Measurements from ENCODE around the gene H6PD. TPM values are rescaled to one million over a fixed set of nuclear protein-coding genes. Genes with fewer than 3 reads are reported as not detected.

The H6PD gene
- total and polyA plus RNA-seq, 4 donors, result 21.5 to 59.8 (median 32.9) TPM

DNA sequence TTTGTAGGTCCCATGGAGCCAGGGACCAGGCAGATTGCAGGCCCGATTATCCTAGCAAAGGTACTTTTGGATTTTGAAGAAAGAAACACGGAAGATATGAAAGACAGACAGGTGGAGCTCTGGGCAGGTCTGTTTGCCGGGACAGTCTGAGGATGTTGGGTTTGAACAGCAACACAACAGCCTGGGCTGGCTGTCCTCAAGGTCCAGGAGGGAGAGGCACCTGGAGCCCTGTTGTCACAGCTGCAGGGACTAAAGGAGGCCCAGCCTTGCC lies 14.6 kb downstream of the H6PD start:
- H3K36me3 ChIP-seq (ENCODE audit: control insufficient read depth in 4 of 4, insufficient read depth in 4 of 4, low read length in 4 of 4), result peaks cover 0 to 26% (median 14%) of the 10 kb centered on the region in 4 donors

DNA sequence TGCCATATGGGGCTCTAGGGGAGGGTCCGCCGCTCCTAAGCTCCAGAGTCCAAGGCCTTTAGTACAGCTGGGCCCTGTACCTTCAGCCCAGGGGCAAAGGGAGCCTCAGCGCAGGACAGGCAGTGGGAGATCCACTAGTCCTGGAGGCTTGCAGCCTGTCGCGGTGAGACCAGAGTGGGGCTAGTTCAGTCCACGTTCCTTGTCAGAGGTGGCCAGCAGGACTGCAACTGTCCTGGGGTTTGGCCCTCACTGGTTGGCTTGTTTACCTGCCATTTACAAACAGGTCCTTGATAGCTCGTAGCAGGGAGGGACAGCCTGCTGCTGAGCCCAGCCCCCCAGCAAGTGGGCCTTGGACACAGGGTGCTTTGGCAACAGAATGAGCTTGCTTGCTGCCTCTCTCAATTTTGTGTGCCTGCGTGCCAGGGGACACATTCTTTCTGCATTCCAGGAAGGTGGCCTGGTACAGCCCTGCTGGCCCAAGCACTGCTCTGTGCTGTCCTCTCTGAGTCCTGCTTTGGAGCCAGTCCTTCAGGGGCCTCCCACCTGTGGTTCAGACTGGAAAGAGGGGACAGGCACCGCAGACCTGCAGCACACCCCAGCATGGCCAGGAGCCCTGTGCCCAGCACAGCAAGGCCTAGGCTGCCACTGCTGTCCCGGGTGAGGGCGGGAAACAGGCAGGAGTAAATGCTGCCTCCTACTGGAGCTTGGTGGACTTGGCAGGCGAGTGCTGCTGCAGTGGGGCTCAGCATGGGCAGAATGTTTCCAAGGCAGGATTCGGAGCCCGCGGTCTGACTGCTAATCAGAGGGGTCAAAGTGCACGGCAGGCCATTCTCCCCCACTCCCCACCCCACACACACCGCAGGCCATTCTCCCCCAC lies 15.2 kb downstream of the H6PD start:
- Histone ChIP-seq H3K27ac (ENCODE audit: low read depth in 1 of 2, low read length in 1 of 2) (peak overlapping the region; percentile 24 to 84), H3K4me1 (ENCODE audit: control insufficient read depth in 5 of 5, insufficient read depth in 5 of 5, low read length in 5 of 5) (peaks cover 3 to 34% (median 26%) of the 10 kb centered on the region in 5 donors), H3K27me3 (ENCODE audit: control insufficient read depth in 3 of 3, insufficient read depth in 3 of 3, low read length in 2 of 3) (no peaks in the 10 kb centered on the region), H3K9ac (ENCODE audit: insufficient read depth in 1 of 2, low read length in 2 of 2) (no peak overlapping the region), H3K4me3 (no peak overlapping the region), H3K9me3 (ENCODE audit: control insufficient read depth in 4 of 4, insufficient read depth in 3 of 4, low read length in 3 of 4) (no peaks in the 10 kb centered on the region), H3K36me3 (ENCODE audit: control insufficient read depth in 4 of 4, insufficient read depth in 4 of 4, low read length in 4 of 4) (peaks cover 0 to 26% (median 16%) of the 10 kb centered on the region in 4 donors)
- ATAC-seq (ENCODE audit: insufficient read depth, low FRiP score) (peak; percentile 28), DNase-seq (peak in 1 of 3 donors; percentile 23)
- TF ChIP-seq, protein P1, sequence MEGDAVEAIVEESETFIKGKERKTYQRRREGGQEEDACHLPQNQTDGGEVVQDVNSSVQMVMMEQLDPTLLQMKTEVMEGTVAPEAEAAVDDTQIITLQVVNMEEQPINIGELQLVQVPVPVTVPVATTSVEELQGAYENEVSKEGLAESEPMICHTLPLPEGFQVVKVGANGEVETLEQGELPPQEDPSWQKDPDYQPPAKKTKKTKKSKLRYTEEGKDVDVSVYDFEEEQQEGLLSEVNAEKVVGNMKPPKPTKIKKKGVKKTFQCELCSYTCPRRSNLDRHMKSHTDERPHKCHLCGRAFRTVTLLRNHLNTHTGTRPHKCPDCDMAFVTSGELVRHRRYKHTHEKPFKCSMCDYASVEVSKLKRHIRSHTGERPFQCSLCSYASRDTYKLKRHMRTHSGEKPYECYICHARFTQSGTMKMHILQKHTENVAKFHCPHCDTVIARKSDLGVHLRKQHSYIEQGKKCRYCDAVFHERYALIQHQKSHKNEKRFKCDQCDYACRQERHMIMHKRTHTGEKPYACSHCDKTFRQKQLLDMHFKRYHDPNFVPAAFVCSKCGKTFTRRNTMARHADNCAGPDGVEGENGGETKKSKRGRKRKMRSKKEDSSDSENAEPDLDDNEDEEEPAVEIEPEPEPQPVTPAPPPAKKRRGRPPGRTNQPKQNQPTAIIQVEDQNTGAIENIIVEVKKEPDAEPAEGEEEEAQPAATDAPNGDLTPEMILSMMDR (IDR thresholded peaks at IDR 0.05; ENCODE audit: control extremely low read depth, extremely low read depth), result peak; percentile 52
- WGBS, 2 donors, result 71 to 82% methylated on average over 17 of the region's 17 CpGs

More for the DNA sequence above, 14.6 kb downstream of the H6PD start:
- ATAC-seq (ENCODE audit: insufficient read depth, low FRiP score) (no peak), DNase-seq (no peak)
- 87 to 96% methylated on average over 3 of the region's 3 CpGs for WGBS, 2 donors
- Histone ChIP-seq H3K4me3 (no peak overlapping the region), H3K9ac (ENCODE audit: insufficient read depth in 1 of 2, low read length in 2 of 2) (no peak overlapping the region), H3K9me3 (ENCODE audit: control insufficient read depth in 4 of 4, insufficient read depth in 3 of 4, low read length in 3 of 4) (no peaks in the 10 kb centered on the region), H3K27ac (ENCODE audit: low read depth in 1 of 2, low read length in 1 of 2) (peak overlapping the region; percentile 24 to 84), H3K27me3 (ENCODE audit: control insufficient read depth in 3 of 3, insufficient read depth in 3 of 3, low read length in 2 of 3) (no peaks in the 10 kb centered on the region), H3K4me1 (ENCODE audit: control insufficient read depth in 5 of 5, insufficient read depth in 5 of 5, low read length in 5 of 5) (peaks cover 3 to 34% (median 31%) of the 10 kb centered on the region in 5 donors)
- TF ChIP-seq, protein P1 (IDR thresholded peaks at IDR 0.05; ENCODE audit: control extremely low read depth, extremely low read depth), result no peak

DNA sequence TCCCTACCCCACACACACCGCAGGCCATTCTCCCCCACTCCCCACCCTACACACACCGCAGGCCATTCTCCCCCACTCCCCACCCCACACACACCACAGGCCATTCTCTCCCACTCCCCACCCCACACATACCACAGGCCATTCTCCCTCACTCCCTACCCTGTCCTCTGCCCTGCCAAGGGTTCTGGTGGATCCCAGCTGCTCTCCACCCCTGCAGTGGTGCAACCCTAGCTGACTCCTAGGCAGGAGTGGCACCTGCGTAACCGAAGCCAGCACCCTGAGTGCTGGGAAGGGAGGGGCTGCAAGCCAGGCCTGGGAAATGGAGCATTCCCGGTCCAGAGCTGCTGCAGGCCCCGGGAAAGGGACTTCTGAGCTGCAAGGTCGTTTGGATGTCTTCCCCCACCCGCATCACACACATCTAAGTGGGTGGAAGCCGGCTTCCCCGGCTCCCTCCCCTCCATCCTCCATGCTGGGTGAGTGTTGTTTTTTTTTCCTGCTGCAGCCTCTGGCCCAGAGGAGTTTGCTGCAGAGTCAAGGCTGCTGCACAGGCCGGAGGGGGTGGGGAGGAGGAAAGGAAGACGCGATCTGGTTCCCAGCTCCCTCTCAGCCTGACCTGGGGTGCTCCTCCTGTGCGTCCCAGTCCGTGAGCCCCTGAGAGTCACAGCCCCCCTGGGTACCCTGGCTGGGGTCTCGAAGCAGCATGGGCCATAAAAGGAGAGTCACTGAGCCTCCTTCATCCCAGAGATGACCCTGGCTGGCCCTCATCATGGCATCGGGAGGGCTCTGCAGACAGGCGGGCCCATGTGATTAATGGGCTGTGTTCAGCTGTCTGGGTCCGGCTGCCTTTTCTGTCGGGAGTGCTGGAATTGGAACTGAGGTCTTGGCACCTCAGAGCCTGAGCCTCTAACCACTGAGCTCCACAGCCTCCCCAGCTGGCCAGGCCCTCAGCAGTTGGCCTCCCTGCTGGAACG lies 16.1 kb downstream of the H6PD start:
- Histone ChIP-seq H3K9ac (ENCODE audit: insufficient read depth in 1 of 2, low read length in 2 of 2) (no peak overlapping the region), H3K4me3 (no peak overlapping the region), H3K27me3 (ENCODE audit: control insufficient read depth in 3 of 3, insufficient read depth in 3 of 3, low read length in 2 of 3) (no peaks in the 10 kb centered on the region), H3K36me3 (ENCODE audit: control insufficient read depth in 4 of 4, insufficient read depth in 4 of 4, low read length in 4 of 4) (peaks cover 0 to 19% (median 10%) of the 10 kb centered on the region in 4 donors), H3K4me1 (ENCODE audit: control insufficient read depth in 5 of 5, insufficient read depth in 5 of 5, low read length in 5 of 5) (peaks cover 3 to 34% (median 17%) of the 10 kb centered on the region in 5 donors), H3K27ac (ENCODE audit: low read depth in 1 of 2, low read length in 1 of 2) (peak overlapping the region; percentile 21 to 71), H3K9me3 (ENCODE audit: control insufficient read depth in 4 of 4, insufficient read depth in 3 of 4, low read length in 3 of 4) (no peaks in the 10 kb centered on the region)
- 63 to 82% methylated on average over 21 of the region's 21 CpGs for WGBS, 2 donors
- peak; percentile 40 for ATAC-seq (ENCODE audit: insufficient read depth, low FRiP score)
- no peak for DNase-seq
- TF ChIP-seq, protein P1 (IDR thresholded peaks at IDR 0.05; ENCODE audit: control extremely low read depth, extremely low read depth), result no peak

Measured in lung (tissue), 12 donors.